Measurements from ENCODE around the gene F2.

Gene F2

GRCh38 chr11:46718155-46719019 is 626 bp upstream of the F2 start:
- no peak for FAIRE-seq

GRCh38 chr11:46719543-46720218 is 668 bp downstream of the F2 start:
- TF ChIP-seq, protein P1, sequence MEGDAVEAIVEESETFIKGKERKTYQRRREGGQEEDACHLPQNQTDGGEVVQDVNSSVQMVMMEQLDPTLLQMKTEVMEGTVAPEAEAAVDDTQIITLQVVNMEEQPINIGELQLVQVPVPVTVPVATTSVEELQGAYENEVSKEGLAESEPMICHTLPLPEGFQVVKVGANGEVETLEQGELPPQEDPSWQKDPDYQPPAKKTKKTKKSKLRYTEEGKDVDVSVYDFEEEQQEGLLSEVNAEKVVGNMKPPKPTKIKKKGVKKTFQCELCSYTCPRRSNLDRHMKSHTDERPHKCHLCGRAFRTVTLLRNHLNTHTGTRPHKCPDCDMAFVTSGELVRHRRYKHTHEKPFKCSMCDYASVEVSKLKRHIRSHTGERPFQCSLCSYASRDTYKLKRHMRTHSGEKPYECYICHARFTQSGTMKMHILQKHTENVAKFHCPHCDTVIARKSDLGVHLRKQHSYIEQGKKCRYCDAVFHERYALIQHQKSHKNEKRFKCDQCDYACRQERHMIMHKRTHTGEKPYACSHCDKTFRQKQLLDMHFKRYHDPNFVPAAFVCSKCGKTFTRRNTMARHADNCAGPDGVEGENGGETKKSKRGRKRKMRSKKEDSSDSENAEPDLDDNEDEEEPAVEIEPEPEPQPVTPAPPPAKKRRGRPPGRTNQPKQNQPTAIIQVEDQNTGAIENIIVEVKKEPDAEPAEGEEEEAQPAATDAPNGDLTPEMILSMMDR (IDR thresholded peaks at IDR 0.05; ENCODE audit: insufficient read depth, missing control alignments), result no peak
- FAIRE-seq (no peak), DNase-seq (ENCODE audit: insufficient read length, low spot score) (no peak)

More at GRCh38 chr11:46718155-46719019, 626 bp upstream of the F2 start:
- no peak for DNase-seq (ENCODE audit: insufficient read length, low spot score)
- TF ChIP-seq, protein P1 (IDR thresholded peaks at IDR 0.05; ENCODE audit: insufficient read depth, missing control alignments), result no peak

GRCh38 chr11:46721286-46721685 is 2.3 kb downstream of the F2 start:
- TF ChIP-seq, protein P1 (IDR thresholded peaks at IDR 0.05; ENCODE audit: insufficient read depth, missing control alignments), result no peak
- no peak for DNase-seq (ENCODE audit: insufficient read length, low spot score)
- FAIRE-seq, result no peak

DNA sequence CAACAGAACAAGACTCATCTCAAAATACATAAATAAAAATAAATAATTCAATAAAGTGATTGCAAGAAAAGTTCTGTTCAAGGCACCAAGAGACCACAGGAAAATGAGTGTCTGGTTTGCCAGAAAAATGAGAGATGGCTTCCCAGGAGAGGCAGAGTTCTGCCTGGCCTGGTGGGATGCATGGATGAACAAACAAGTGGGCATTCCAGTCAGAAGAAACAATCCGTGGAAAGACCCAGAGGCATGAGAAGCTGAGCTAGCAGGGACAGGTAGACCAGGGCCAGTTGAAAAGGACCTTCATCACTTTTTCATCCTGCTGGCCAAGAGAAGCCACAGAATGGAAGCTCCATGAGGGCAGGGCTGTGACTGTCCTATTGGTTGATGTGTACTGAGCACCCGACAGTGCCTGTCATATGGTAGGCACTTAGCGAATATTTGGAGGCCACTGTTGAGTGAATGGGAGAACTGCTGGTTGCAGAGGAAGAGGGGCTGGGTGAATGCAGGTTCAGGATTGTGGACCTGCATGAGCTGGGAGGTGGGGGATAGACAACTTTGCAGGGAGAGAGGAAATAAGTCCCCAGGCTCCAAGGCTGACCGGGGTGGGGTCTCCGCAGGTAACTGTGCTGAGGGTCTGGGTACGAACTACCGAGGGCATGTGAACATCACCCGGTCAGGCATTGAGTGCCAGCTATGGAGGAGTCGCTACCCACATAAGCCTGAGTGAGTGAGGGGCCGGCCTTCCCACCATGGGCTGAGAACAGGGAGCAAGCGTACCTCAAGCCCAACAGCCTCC is 3.7 kb downstream of the F2 start:
- TF ChIP-seq, protein P1 (IDR thresholded peaks at IDR 0.05; ENCODE audit: insufficient read depth, missing control alignments), result no peak
- no peak for FAIRE-seq
- DNase-seq (ENCODE audit: insufficient read length, low spot score), result no peak

DNA sequence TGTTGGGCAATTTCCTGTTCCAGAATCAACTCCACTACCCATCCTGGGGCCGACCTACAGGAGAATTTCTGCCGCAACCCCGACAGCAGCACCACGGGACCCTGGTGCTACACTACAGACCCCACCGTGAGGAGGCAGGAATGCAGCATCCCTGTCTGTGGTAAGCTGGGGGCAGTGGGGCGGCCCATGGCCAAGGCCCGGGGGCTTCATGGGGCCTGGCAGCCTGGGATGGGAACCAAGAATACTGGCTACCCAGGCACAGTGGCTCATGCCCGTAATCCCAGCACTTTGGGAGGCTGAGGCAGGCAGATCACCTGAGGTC is 4.3 kb downstream of the F2 start:
- no peak for DNase-seq (ENCODE audit: insufficient read length, low spot score)
- no peak for FAIRE-seq
- TF ChIP-seq, protein P1 (IDR thresholded peaks at IDR 0.05; ENCODE audit: insufficient read depth, missing control alignments), result no peak

- FAIRE-seq, result no peak
- TF ChIP-seq, protein P1 (IDR thresholded peaks at IDR 0.05; ENCODE audit: insufficient read depth, missing control alignments), result no peak
- DNase-seq (ENCODE audit: insufficient read length, low spot score), result no peak
Measured at GRCh38 chr11:46724088-46724487, 5.1 kb downstream of the F2 start.

Measured in D721Med (cell line).